Tibial nerve (tissue), 4 donors: ENCODE data around the gene CRYBG3. TPM values are rescaled to one million over a fixed set of nuclear protein-coding genes. Genes with fewer than 3 reads are reported as not detected.

Source experiments
- DNase-seq, 2 donors: peaks; one replicate each; pipeline ENCODE4 v3.0.0-alpha.2; 2019; ENCODE audit warnings: low spot score in 2 of 2
- H3K27ac ChIP-seq, 4 donors: fragments of 200-600 bp; sonication (generic) in 3 of 4; one replicate each; pipeline ENCODE4 v1.5.1; 2017 to 2019; ENCODE audit warnings: mild to moderate bottlenecking in 1 of 4
- H3K27me3 ChIP-seq, 2 donors: fragments of 200-600 bp; sonication (generic) in 1 of 2; one replicate each; pipeline versions ENCODE4 v1.5.1 to v1.6.0; 2017 to 2019
- H3K36me3 ChIP-seq, 3 donors: fragments of 200-600 bp; sonication (generic); one replicate each; pipeline ENCODE4 v1.5.1; 2018 to 2019
- H3K4me1 ChIP-seq, 4 donors: fragments of 200-600 bp; sonication (generic) in 3 of 4; one replicate each; pipeline ENCODE4 v1.5.1; 2017 to 2019
- H3K4me3 ChIP-seq, 4 donors: fragments of 200-600 bp; sonication (generic) in 3 of 4; one replicate each; pipeline ENCODE4 v1.5.1; 2017 to 2019; ENCODE audit warnings: mild to moderate bottlenecking in 1 of 4, moderate library complexity in 1 of 4
- H3K9me3 ChIP-seq, 4 donors: fragments of 200-600 bp; sonication (generic) in 3 of 4; one replicate each; pipeline ENCODE4 v1.5.1; 2017 to 2019
- CTCF ChIP-seq, 5 experiments: fragments of 200-600 bp in 3 of 5; fragments of 450-650 bp in 2 of 5; sonication (generic) in 3 of 5; IDR thresholded peaks; one replicate each; pipeline ENCODE4 v1.5.1; 2016 to 2019; ENCODE audit warnings: antibody characterized with exemption in 5 of 5, mild to moderate bottlenecking in 3 of 5, moderate library complexity in 2 of 5
- EP300 ChIP-seq, 2 donors: sonication (generic); formaldehyde crosslinking; IDR thresholded peaks; one replicate each; pipeline ENCODE4 v1.6.1; 2017; ENCODE audit warnings: antibody characterized with exemption in 2 of 2, mild to moderate bottlenecking in 1 of 2
- POLR2A ChIP-seq, 2 donors: fragments of 450-650 bp; IDR thresholded peaks; one replicate each; pipeline ENCODE4 v1.6.1; 2017; ENCODE audit warnings: antibody characterized with exemption in 2 of 2, mild to moderate bottlenecking in 2 of 2, moderate library complexity in 2 of 2
- WGBS, 2 donors: methylation state at CpG; one replicate each; pipeline ENCODE4 v1.1.5; 2018; 5-methylcytosine and 5-hydroxymethylcytosine counted together
- total RNA-seq, 4 donors: library from RNA; depleted of rRNA; stranded (reverse); fragments of >200 nt; gene quantifications; one replicate each; pipeline ENCODE4 v1.1.0, GENCODE V29; 2016

The CRYBG3 gene
- total RNA-seq, 4 donors from 2014 or later, result 30.9 to 48.1 (median 32.1) TPM

DNA sequence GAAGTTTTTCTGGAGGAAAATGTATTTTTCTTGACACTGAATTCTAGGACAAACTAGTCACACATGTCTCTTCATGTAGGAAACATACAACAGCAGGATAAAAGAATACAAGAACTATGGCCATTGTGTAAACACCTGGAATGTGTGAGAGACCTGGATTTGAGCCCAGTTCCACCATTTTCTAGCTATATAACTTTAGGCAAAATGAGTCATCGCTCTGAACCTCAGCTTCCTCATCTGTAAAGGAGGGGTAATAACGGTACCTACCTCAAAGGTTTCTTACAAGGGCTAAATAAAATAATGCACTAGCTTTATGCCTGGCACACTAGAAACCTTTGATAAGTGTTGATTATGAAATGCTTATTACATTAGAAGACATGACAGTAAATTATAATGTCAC is 92.6 kb downstream of the CRYBG3 start:
- Histone ChIP-seq H3K9me3 (no peaks in the 10 kb centered on the region), H3K4me1 (peaks cover 0 to 10% (median 0%) of the 10 kb centered on the region in 4 donors), H3K36me3 (peaks cover 0 to 55% (median 0%) of the 10 kb centered on the region in 3 donors), H3K4me3 (no peak overlapping the region), H3K27me3 (no peaks in the 10 kb centered on the region), H3K27ac (no peak overlapping the region)
- TF ChIP-seq CTCF (IDR thresholded peaks at IDR 0.05), result no peak
- TF ChIP-seq POLR2A (IDR thresholded peaks at IDR 0.05), result no peak
- no peak for TF ChIP-seq EP300 (IDR thresholded peaks at IDR 0.05)
- 87 to 92% methylated on average over 2 of the region's 2 CpGs for WGBS, 2 donors
- no peak for DNase-seq

- Histone ChIP-seq H3K36me3 (peaks cover 0 to 65% (median 0%) of the 10 kb centered on the region in 3 donors), H3K9me3 (no peaks in the 10 kb centered on the region), H3K27me3 (no peaks in the 10 kb centered on the region), H3K4me1 (peaks cover 0 to 10% (median 0%) of the 10 kb centered on the region in 4 donors), H3K4me3 (no peak overlapping the region), H3K27ac (no peak overlapping the region)
- TF ChIP-seq CTCF (IDR thresholded peaks at IDR 0.05), result no peak
- no peak for DNase-seq
Measured at GRCh38 chr3:97916576-97916975, 94.8 kb downstream of the CRYBG3 start.

DNA sequence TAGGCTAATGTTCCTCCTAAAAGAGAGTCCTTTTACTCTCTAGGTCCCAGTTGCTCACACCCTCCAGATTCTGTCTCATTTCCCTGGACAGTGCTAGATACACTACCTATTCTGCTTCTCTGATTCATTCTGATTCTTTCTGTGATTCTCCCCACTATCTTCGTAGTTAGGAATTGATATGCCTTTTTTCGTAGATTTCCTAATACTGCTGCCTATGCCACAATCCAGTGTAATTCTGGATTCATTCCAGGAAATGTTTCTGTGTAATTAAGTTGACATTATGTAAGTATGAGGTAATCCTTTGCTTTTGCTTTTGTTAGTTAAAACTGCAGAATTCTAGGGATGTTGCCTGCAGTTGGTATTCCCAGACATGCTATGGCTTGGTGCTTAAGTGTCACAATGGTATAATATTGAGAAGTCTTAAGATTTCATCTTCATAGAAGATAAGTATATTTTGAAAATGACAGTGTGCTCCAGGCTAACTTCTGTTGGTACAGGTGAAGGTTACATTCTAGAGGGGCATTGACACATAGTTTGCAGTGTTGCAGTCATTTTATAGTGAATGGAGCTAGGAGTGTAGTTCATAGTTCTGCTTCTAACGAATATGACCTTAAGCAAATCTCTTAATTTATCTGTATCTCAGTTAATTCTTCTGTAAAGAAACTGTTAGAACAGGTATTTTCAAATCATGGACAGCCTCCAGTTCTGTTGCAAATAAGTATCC is 96.2 kb downstream of the CRYBG3 start:
- no peaks in the 10 kb centered on the region for H3K9me3 ChIP-seq
- H3K4me3 ChIP-seq, result no peak overlapping the region
- peaks cover 0 to 10% (median 0%) of the 10 kb centered on the region in 4 donors for H3K4me1 ChIP-seq
- peaks cover 0 to 62% (median 0%) of the 10 kb centered on the region in 3 donors for H3K36me3 ChIP-seq
- no peak for TF ChIP-seq CTCF (IDR thresholded peaks at IDR 0.05)
- no peak for TF ChIP-seq EP300 (IDR thresholded peaks at IDR 0.05)
- TF ChIP-seq POLR2A (IDR thresholded peaks at IDR 0.05), result no peak
- WGBS, 2 donors, result 54 to 57% methylated on average over 3 of the region's 3 CpGs
- DNase-seq, result no peak
- no peaks in the 10 kb centered on the region for H3K27me3 ChIP-seq
- H3K27ac ChIP-seq, result no peak overlapping the region

DNA sequence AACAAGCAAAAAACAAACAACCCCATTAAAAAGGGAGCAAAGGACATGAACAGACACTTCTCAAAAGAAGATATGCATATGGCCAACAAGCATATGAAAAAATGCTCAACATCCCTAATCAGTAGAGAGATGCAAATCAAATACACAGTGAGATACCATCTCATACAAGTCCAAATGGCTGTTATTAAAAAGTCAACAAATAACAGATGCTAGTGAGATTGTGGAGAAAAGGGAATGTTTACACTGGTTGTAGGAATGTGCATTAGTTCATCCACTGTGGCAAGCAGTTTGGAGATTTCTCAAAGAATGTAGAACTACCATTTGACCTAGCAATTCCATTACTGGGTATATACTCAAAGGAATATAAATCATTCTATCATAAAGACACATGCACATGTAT is 105.9 kb downstream of the CRYBG3 start:
- H3K4me1 ChIP-seq, result peaks cover 0 to 11% (median 2%) of the 10 kb centered on the region in 4 donors
- no peak for TF ChIP-seq POLR2A (IDR thresholded peaks at IDR 0.05)
- no peak for TF ChIP-seq EP300 (IDR thresholded peaks at IDR 0.05)
- TF ChIP-seq CTCF (IDR thresholded peaks at IDR 0.05), result no peak
- H3K9me3 ChIP-seq, result peaks cover 0 to 6% (median 0%) of the 10 kb centered on the region in 4 donors
- no peak overlapping the region for H3K27ac ChIP-seq
- H3K36me3 ChIP-seq, result peaks cover 0 to 59% (median 7%) of the 10 kb centered on the region in 3 donors
- H3K27me3 ChIP-seq, result no peaks in the 10 kb centered on the region
- DNase-seq, result no peak
- no peak overlapping the region for H3K4me3 ChIP-seq

GRCh38 chr3:97928986-97929385 is 107.2 kb downstream of the CRYBG3 start:
- Histone ChIP-seq H3K27ac (no peak overlapping the region), H3K4me1 (peaks cover 0 to 16% (median 3%) of the 10 kb centered on the region in 4 donors), H3K4me3 (no peak overlapping the region), H3K9me3 (peaks cover 0 to 6% (median 0%) of the 10 kb centered on the region in 4 donors), H3K27me3 (no peaks in the 10 kb centered on the region), H3K36me3 (peaks cover 0 to 58% (median 7%) of the 10 kb centered on the region in 3 donors)
- no peak for DNase-seq
- WGBS, 2 donors, result 88 to 89% methylated on average over 4 of the region's 4 CpGs
- TF ChIP-seq EP300 (IDR thresholded peaks at IDR 0.05) (no peak), CTCF (IDR thresholded peaks at IDR 0.05) (no peak), POLR2A (IDR thresholded peaks at IDR 0.05) (no peak)
